Mesenchymal stem cell (in vitro differentiated cells and primary cell): ENCODE data around the gene FOXC2.
"Not testable (repeated sequence)": the region's sequence is repeated elsewhere in the genome, so short reads cannot be mapped to it uniquely, and the experiment has no call there.

Experiments used
- DNase-seq: peaks from one replicate; pipeline ENCODE4 v3.0.0-alpha.2; 2013
- H2AFZ ChIP-seq: one replicate; pipeline ENCODE4 v1.6.1; 2013; ENCODE audit warnings: low read depth, mild to moderate bottlenecking, control low read depth, inconsistent platforms, low read length, moderate library complexity
- H2AK5ac ChIP-seq: 2 replicates; pipeline ENCODE4 v1.6.1; 2013; ENCODE audit warnings: low read length, moderate library complexity, mild to moderate bottlenecking, inconsistent platforms; ENCODE audit not compliant: severe bottlenecking
- H2BK120ac ChIP-seq: one replicate; pipeline ENCODE4 v1.6.1; 2013; ENCODE audit warnings: low read depth, mild to moderate bottlenecking, inconsistent platforms, low read length, moderate library complexity
- H2BK12ac ChIP-seq, 2 experiments: one replicate each; pipeline ENCODE4 v1.6.1; 2013; ENCODE audit warnings: inconsistent platforms in 2 of 2, low read length in 2 of 2, mild to moderate bottlenecking in 2 of 2, moderate library complexity in 2 of 2, control low read depth in 1 of 2
- H2BK15ac ChIP-seq: one replicate; pipeline ENCODE4 v1.6.1; 2013; ENCODE audit warnings: mild to moderate bottlenecking, low read depth, inconsistent platforms; ENCODE audit not compliant: poor library complexity, severe bottlenecking
- H2BK5ac ChIP-seq: 2 replicates; pipeline ENCODE4 v1.6.1; 2013; ENCODE audit warnings: low read depth, mild to moderate bottlenecking, low read length, control low read depth, inconsistent platforms; ENCODE audit not compliant: poor library complexity, severe bottlenecking
- H3K14ac ChIP-seq, 2 experiments: one replicate each; pipeline ENCODE4 v1.6.1; 2013; ENCODE audit warnings: inconsistent platforms in 2 of 2, low read length in 2 of 2, control low read depth in 1 of 2, mild to moderate bottlenecking in 1 of 2, moderate library complexity in 1 of 2
- H3K18ac ChIP-seq, 2 experiments: one replicate each; pipeline ENCODE4 v1.6.1; 2013; ENCODE audit warnings: inconsistent platforms in 2 of 2, low read length in 2 of 2, control low read depth in 1 of 2, low read depth in 1 of 2, mild to moderate bottlenecking in 1 of 2
- H3K23ac ChIP-seq, 2 experiments: one replicate each; pipeline ENCODE4 v1.6.1; 2013; ENCODE audit warnings: inconsistent platforms in 2 of 2, low read length in 2 of 2, mild to moderate bottlenecking in 2 of 2, moderate library complexity in 2 of 2, control low read depth in 1 of 2
- H3K27ac ChIP-seq: 2 replicates; pipeline ENCODE4 v1.5.1; 2013; ENCODE audit warnings: mild to moderate bottlenecking, moderate library complexity, low read length, control low read depth, inconsistent platforms; ENCODE audit not compliant: poor library complexity, severe bottlenecking
- H3K27me3 ChIP-seq, 2 experiments: 2 replicates each; pipeline versions ENCODE4 v1.6.1 to v1.7.0; 2013; ENCODE audit warnings: low read length in 2 of 2, mild to moderate bottlenecking in 2 of 2, moderate library complexity in 2 of 2, control low read depth in 1 of 2, inconsistent platforms in 1 of 2; ENCODE audit not compliant: control insufficient read depth in 1 of 2, insufficient read depth in 1 of 2
- H3K36me3 ChIP-seq, 2 experiments: 2 replicates each; pipeline versions ENCODE4 v1.6.1 to v1.7.0; 2013; ENCODE audit warnings: low read length in 2 of 2, control low read depth in 1 of 2, inconsistent platforms in 1 of 2, low read depth in 1 of 2, mild to moderate bottlenecking in 1 of 2; ENCODE audit not compliant: insufficient read depth in 2 of 2, control insufficient read depth in 1 of 2
- H3K4ac ChIP-seq, 2 experiments: one replicate each; pipeline ENCODE4 v1.6.1; 2013; ENCODE audit warnings: inconsistent platforms in 2 of 2, low read length in 2 of 2, mild to moderate bottlenecking in 2 of 2, moderate library complexity in 2 of 2, control low read depth in 1 of 2, low read depth in 1 of 2
- H3K4me1 ChIP-seq: 2 replicates; pipeline ENCODE4 v1.6.1; 2013; ENCODE audit warnings: low read depth, low read length, control low read depth; ENCODE audit not compliant: control insufficient read depth, insufficient read depth
- H3K4me2 ChIP-seq: 2 replicates; pipeline ENCODE4 v1.6.1; 2013; ENCODE audit warnings: low read length, mild to moderate bottlenecking, inconsistent platforms; ENCODE audit not compliant: poor library complexity, severe bottlenecking
- H3K4me3 ChIP-seq, 2 experiments: 2 replicates each; pipeline versions ENCODE4 v1.5.1 to v1.7.0; 2013; ENCODE audit warnings: low read length in 2 of 2, mild to moderate bottlenecking in 2 of 2, control low read depth in 1 of 2, low read depth in 1 of 2; ENCODE audit not compliant: insufficient read depth in 1 of 2
- H3K79me1 ChIP-seq: replicated peaks from 2 replicates; pipeline ENCODE4 v1.6.1; 2013; ENCODE audit warnings: mild to moderate bottlenecking, control low read depth, low read length, inconsistent platforms; ENCODE audit not compliant: poor library complexity, severe bottlenecking
- H3K9ac ChIP-seq: 2 replicates; pipeline ENCODE4 v1.7.0; 2013; ENCODE audit warnings: mild to moderate bottlenecking, low read length, moderate library complexity
- H3K9me3 ChIP-seq: 2 replicates; pipeline ENCODE4 v1.7.0; 2013; ENCODE audit warnings: mild to moderate bottlenecking, low read length; ENCODE audit not compliant: control insufficient read depth
- H4K8ac ChIP-seq: one replicate; pipeline ENCODE4 v1.6.1; 2013; ENCODE audit warnings: inconsistent platforms, mild to moderate bottlenecking, low read length, moderate library complexity
- H4K91ac ChIP-seq: one replicate; pipeline ENCODE4 v1.6.1; 2013; ENCODE audit warnings: mild to moderate bottlenecking, low read length, inconsistent platforms
- WGBS: methylation state at CpG from one replicate; pipeline ENCODE4 v1.1.7; 2013; ENCODE audit warnings: mixed read lengths; 5-methylcytosine and 5-hydroxymethylcytosine counted together

FOXC2 gene

DNA sequence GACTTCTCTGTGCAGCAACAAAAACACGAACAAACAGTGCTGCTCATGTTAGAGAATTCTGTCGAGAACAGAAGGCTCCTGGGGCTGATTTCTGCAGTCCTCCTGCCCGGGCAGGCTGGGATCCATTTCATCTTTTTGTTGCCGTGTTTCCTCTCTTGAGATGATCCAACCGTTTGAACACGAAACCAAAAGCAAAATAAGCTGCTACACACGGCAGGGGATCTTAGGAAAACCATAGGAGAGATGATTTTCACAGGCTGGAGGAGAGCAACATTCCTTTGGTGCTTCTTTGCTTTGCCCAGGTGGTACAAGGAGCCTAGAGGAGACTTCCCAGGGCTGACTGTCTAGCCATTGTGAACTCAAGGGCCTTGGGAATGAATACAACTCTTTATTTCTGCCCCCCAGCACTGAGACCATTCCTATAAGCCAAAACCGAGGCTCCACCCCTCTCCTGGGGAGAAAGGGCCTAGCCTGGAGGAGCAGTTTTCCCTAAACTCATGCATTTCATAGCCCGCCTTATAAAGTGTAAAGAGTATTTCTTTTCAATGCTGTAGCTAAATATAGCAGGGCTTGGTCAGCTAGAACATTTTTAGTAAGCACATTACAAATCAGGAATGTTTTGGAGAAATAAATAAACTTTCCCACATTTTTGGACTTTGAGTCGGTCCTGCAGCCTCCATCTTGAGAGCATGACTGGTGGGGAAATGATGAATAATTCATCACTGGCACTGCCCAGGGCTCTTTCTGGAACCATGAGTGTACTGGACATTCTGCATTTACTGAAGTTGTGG, 19.4 kb downstream of the FOXC2 start:
- Histone ChIP-seq H3K79me1 (peaks cover 8% of the 10 kb centered on the region), H4K91ac (no peak overlapping the region), H2BK5ac (peak overlapping the region; percentile 67), H4K8ac (peak overlapping the region; percentile 43), H2BK15ac (peak overlapping the region; percentile 39), H3K14ac (no peak overlapping the region), H3K18ac (peak overlapping the region; percentile 23 to 48), H2AFZ (no peak overlapping the region), H3K9me3 (no peaks in the 10 kb centered on the region), H3K4me1 (peaks cover 26% of the 10 kb centered on the region), H3K36me3 (no peaks in the 10 kb centered on the region), H2BK120ac (peak overlapping the region; percentile 21), H3K23ac (no peak overlapping the region), H3K4ac (no peak overlapping the region), H3K4me3 (peak overlapping the region in 1 of 2 experiments; percentile 32), H3K9ac (peak overlapping the region; percentile 77), H3K27ac (peak overlapping the region; percentile 89), H2AK5ac (peak overlapping the region; percentile 63), H3K27me3 (no peaks in the 10 kb centered on the region), H2BK12ac (peak overlapping the region; percentile 14 to 69), H3K4me2 (peak overlapping the region; percentile 34)
- 77% methylated on average over 9 of the region's 10 CpGs for WGBS
- DNase-seq, result peak; percentile 83

DNA sequence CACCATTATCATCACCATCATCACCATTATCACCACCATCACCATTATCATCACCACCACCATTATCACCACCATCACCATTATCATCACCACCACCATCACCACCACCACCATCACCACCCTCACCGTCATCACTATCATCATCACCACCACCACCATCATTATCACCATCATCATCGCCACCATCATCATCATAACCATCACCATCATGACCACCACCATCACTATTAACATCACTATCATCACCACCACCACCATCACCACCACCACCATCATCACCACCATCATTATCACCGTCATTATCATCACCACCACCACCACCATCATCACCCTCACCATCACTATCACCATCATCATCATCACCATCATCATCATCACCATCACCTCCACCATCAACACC, 20.9 kb downstream of the FOXC2 start:
- Histone ChIP-seq H3K14ac (no peak overlapping the region), H3K9me3 (no peaks in the 10 kb centered on the region), H3K4me2 (no peak overlapping the region), H3K4ac (no peak overlapping the region), H4K8ac (no peak overlapping the region), H3K27me3 (no peaks in the 10 kb centered on the region), H2AK5ac (no peak overlapping the region), H2BK120ac (no peak overlapping the region), H3K27ac (no peak overlapping the region), H3K4me1 (peaks cover 26% of the 10 kb centered on the region), H3K9ac (no peak overlapping the region), H2BK12ac (no peak overlapping the region), H3K18ac (no peak overlapping the region), H3K36me3 (no peaks in the 10 kb centered on the region), H2BK5ac (no peak overlapping the region), H4K91ac (no peak overlapping the region), H3K23ac (no peak overlapping the region), H2BK15ac (no peak overlapping the region), H3K79me1 (peaks cover 8% of the 10 kb centered on the region), H2AFZ (no peak overlapping the region), H3K4me3 (no peak overlapping the region)
- 90% methylated on average over 3 of the region's 3 CpGs for WGBS
- no peak for DNase-seq

DNA sequence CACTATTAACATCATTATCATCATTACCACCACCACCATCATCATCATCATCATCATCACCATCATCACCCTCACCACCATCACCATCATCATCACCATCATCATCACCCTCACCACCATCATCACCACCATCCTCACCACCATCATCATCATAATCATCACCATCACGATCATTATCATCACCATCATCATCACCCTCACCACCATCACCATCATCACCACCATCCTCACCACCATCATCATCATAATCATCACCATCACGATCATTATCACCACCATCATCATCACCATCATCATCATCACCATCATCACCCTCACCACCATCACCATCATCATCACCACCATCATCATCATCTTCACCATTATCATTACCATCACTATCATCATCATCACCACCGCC, 21.3 kb downstream of the FOXC2 start:
- H3K9me3 ChIP-seq, H4K91ac ChIP-seq, DNase-seq, H4K8ac ChIP-seq, H3K79me1 ChIP-seq, H3K14ac ChIP-seq, H3K27me3 ChIP-seq, H2BK15ac ChIP-seq, H3K18ac ChIP-seq, H3K23ac ChIP-seq, H2AK5ac ChIP-seq, H2BK120ac ChIP-seq, H3K27ac ChIP-seq, H3K36me3 ChIP-seq, H3K4me2 ChIP-seq, H3K9ac ChIP-seq, H2AFZ ChIP-seq, H3K4ac ChIP-seq, H2BK5ac ChIP-seq, H2BK12ac ChIP-seq, H3K4me3 ChIP-seq: not testable (repeated sequence)
- H3K4me1 ChIP-seq, result peaks cover 26% of the 10 kb centered on the region
- WGBS, result 89% methylated on average over 3 of the region's 3 CpGs

DNA sequence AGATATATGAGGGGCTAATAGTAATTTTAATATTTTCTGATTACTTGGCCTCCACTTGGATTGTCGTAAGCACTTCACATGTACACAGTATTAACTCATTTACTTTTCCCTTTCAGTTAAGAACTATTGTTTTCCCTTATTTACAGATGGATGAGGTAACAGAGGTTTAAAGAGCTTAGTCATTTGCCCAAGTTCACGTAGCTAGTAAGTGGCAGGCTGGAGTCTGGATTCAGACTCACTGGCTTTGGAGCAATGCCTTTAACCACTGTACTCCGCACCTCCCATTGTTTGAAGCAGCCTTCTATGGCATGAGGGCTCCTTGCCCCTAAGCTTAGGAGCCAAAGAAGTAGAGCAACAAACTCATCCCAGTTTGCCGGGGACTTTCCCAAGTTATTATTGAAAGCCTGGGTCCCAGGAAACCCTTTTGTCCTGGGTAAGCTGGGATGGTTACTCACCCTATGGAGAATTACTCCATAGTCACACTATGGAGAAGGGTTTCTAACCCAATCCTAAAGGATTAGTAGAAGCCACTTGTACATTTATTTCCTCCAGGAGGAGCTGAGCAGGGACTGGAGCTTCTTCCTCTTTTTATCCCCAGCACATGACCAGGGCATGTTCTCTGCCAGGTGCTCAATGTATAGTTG, 24.0 kb downstream of the FOXC2 start:
- Histone ChIP-seq H2BK12ac (no peak overlapping the region), H3K4ac (no peak overlapping the region), H3K18ac (no peak overlapping the region), H3K27ac (peak overlapping the region; percentile 13), H4K91ac (no peak overlapping the region), H3K23ac (no peak overlapping the region), H3K9me3 (no peaks in the 10 kb centered on the region), H3K79me1 (peaks cover 2% of the 10 kb centered on the region), H3K14ac (no peak overlapping the region), H4K8ac (no peak overlapping the region), H3K4me2 (no peak overlapping the region), H3K36me3 (no peaks in the 10 kb centered on the region), H2BK15ac (peak overlapping the region; percentile 60), H3K4me1 (peaks cover 15% of the 10 kb centered on the region), H3K4me3 (no peak overlapping the region), H2AK5ac (peak overlapping the region; percentile 29), H2BK120ac (no peak overlapping the region), H2BK5ac (no peak overlapping the region), H3K27me3 (peaks cover 0 to 24% of the 10 kb centered on the region in 2 experiments), H3K9ac (peak overlapping the region; percentile 34), H2AFZ (no peak overlapping the region)
- DNase-seq, result peak; percentile 84
- 47% methylated on average over 3 of the region's 4 CpGs for WGBS
